Measurements from ENCODE around the gene FEM1C. TPM values are rescaled to one million over a fixed set of nuclear protein-coding genes. Genes with fewer than 3 reads are reported as not detected.

FEM1C gene
- total RNA-seq, 1 donor from 2014 or later = 11.1 TPM

- no peak for DNase-seq (ENCODE audit: low spot score in 2 of 2)
- intact Hi-C loops (cut with DNase I) = no loop called here
- H3K27ac ChIP-seq = no peak overlapping the region
- no peak for TF ChIP-seq CTCF (IDR thresholded peaks at IDR 0.05)
- H3K4me3 ChIP-seq = no peak overlapping the region
- no peaks in the 10 kb centered on the region for H3K27me3 ChIP-seq
- H3K9me3 ChIP-seq = no peaks in the 10 kb centered on the region
- H3K4me1 ChIP-seq = no peaks in the 10 kb centered on the region
- no peaks in the 10 kb centered on the region for H3K36me3 ChIP-seq
Measured at GRCh38 chr5:115470921-115471320, 73.7 kb downstream of the FEM1C start.

Other genes with a start within 250 kb of the FEM1C start
- 10.4 TPM for gene CCDC112, start 248.1 kb downstream of the FEM1C start, total RNA-seq
- 0.53 TPM for gene TICAM2, start 57.7 kb upstream of the FEM1C start, total RNA-seq
- 52.0 TPM for gene TMED7, start 81.3 kb upstream of the FEM1C start, total RNA-seq

Data from ascending aorta (tissue), 2 donors.